ENCODE results near the gene SMC3. TPM values are rescaled to one million over a fixed set of nuclear protein-coding genes. Genes with fewer than 3 reads are reported as not detected.
"Not testable (repeated sequence)": the region's sequence is repeated elsewhere in the genome, so short reads cannot be mapped to it uniquely, and the experiment has no call there.

Gene SMC3
- total RNA-seq, 1 donor from 2014 or later: 18.3 TPM

GRCh38 chr10:110528997-110529524 lies 38.4 kb upstream of the SMC3 start:
- peaks cover 15 to 31% (median 24%) of the 10 kb centered on the region in 3 donors for H3K27me3 ChIP-seq (ENCODE audit: control insufficient read depth in 3 of 3, insufficient read depth in 3 of 3, low read length in 3 of 3)
- H3K4me1 ChIP-seq (ENCODE audit: control insufficient read depth in 3 of 3, insufficient read depth in 3 of 3, low read length in 3 of 3); H3K9ac ChIP-seq (ENCODE audit: low read depth in 1 of 3, low read length in 3 of 3); H3K27ac ChIP-seq (ENCODE audit: low read depth, low read length); H3K36me3 ChIP-seq (ENCODE audit: control insufficient read depth in 3 of 3, insufficient read depth in 3 of 3, low read length in 3 of 3); H3K9me3 ChIP-seq (ENCODE audit: control insufficient read depth in 3 of 3, low read length in 3 of 3); H3K4me3 ChIP-seq (ENCODE audit: low read length in 3 of 3): not testable (repeated sequence)

- no peaks in the 10 kb centered on the region for H3K9me3 ChIP-seq (ENCODE audit: control insufficient read depth in 3 of 3, low read length in 3 of 3)
- H3K36me3 ChIP-seq (ENCODE audit: control insufficient read depth in 3 of 3, insufficient read depth in 3 of 3, low read length in 3 of 3): no peaks in the 10 kb centered on the region
- H3K4me1 ChIP-seq (ENCODE audit: control insufficient read depth in 3 of 3, insufficient read depth in 3 of 3, low read length in 3 of 3): peaks cover 0 to 8% (median 0%) of the 10 kb centered on the region in 3 donors
- H3K9ac ChIP-seq (ENCODE audit: low read depth in 1 of 3, low read length in 3 of 3): no peak overlapping the region
- H3K27me3 ChIP-seq (ENCODE audit: control insufficient read depth in 3 of 3, insufficient read depth in 3 of 3, low read length in 3 of 3): peaks cover 15 to 31% (median 24%) of the 10 kb centered on the region in 3 donors
- no peak overlapping the region for H3K27ac ChIP-seq (ENCODE audit: low read depth, low read length)
- H3K4me3 ChIP-seq (ENCODE audit: low read length in 3 of 3): no peak overlapping the region
Measured at GRCh38 chr10:110529596-110530011, 37.9 kb upstream of the SMC3 start.

- H3K9ac ChIP-seq (ENCODE audit: low read depth in 1 of 3, low read length in 3 of 3): peak overlapping the region in 1 of 3 donors; percentile 45
- peaks cover 15 to 33% (median 27%) of the 10 kb centered on the region in 3 donors for H3K27me3 ChIP-seq (ENCODE audit: control insufficient read depth in 3 of 3, insufficient read depth in 3 of 3, low read length in 3 of 3)
- peaks cover 0 to 8% (median 0%) of the 10 kb centered on the region in 3 donors for H3K4me1 ChIP-seq (ENCODE audit: control insufficient read depth in 3 of 3, insufficient read depth in 3 of 3, low read length in 3 of 3)
- H3K36me3 ChIP-seq (ENCODE audit: control insufficient read depth in 3 of 3, insufficient read depth in 3 of 3, low read length in 3 of 3): no peaks in the 10 kb centered on the region
- H3K27ac ChIP-seq (ENCODE audit: low read depth, low read length): no peak overlapping the region
- no peaks in the 10 kb centered on the region for H3K9me3 ChIP-seq (ENCODE audit: control insufficient read depth in 3 of 3, low read length in 3 of 3)
- H3K4me3 ChIP-seq (ENCODE audit: low read length in 3 of 3): no peak overlapping the region
Measured at GRCh38 chr10:110530131-110530831, 37.2 kb upstream of the SMC3 start.

- Histone ChIP-seq H3K27ac (ENCODE audit: low read depth, low read length) (no peak overlapping the region), H3K27me3 (ENCODE audit: control insufficient read depth in 3 of 3, insufficient read depth in 3 of 3, low read length in 3 of 3) (peaks cover 20 to 41% (median 27%) of the 10 kb centered on the region in 3 donors), H3K4me3 (ENCODE audit: low read length in 3 of 3) (no peak overlapping the region), H3K36me3 (ENCODE audit: control insufficient read depth in 3 of 3, insufficient read depth in 3 of 3, low read length in 3 of 3) (no peaks in the 10 kb centered on the region), H3K9me3 (ENCODE audit: control insufficient read depth in 3 of 3, low read length in 3 of 3) (no peaks in the 10 kb centered on the region), H3K9ac (ENCODE audit: low read depth in 1 of 3, low read length in 3 of 3) (no peak overlapping the region), H3K4me1 (ENCODE audit: control insufficient read depth in 3 of 3, insufficient read depth in 3 of 3, low read length in 3 of 3) (peaks cover 0 to 12% (median 0%) of the 10 kb centered on the region in 3 donors)
Measured at GRCh38 chr10:110531687-110532086, 35.8 kb upstream of the SMC3 start.

- peaks cover 0 to 12% (median 0%) of the 10 kb centered on the region in 3 donors for H3K4me1 ChIP-seq (ENCODE audit: control insufficient read depth in 3 of 3, insufficient read depth in 3 of 3, low read length in 3 of 3)
- not testable (repeated sequence) for H3K36me3 ChIP-seq (ENCODE audit: control insufficient read depth in 3 of 3, insufficient read depth in 3 of 3, low read length in 3 of 3); H3K9ac ChIP-seq (ENCODE audit: low read depth in 1 of 3, low read length in 3 of 3)
Measured at GRCh38 chr10:110532628-110533027, 34.9 kb upstream of the SMC3 start.

GRCh38 chr10:110533149-110533548 lies 34.3 kb upstream of the SMC3 start:
- H3K27me3 ChIP-seq (ENCODE audit: control insufficient read depth in 3 of 3, insufficient read depth in 3 of 3, low read length in 3 of 3): peaks cover 16 to 38% (median 27%) of the 10 kb centered on the region in 3 donors
- H3K4me3 ChIP-seq (ENCODE audit: low read length in 3 of 3): no peak overlapping the region
- no peaks in the 10 kb centered on the region for H3K36me3 ChIP-seq (ENCODE audit: control insufficient read depth in 3 of 3, insufficient read depth in 3 of 3, low read length in 3 of 3)
- H3K9ac ChIP-seq (ENCODE audit: low read depth in 1 of 3, low read length in 3 of 3): no peak overlapping the region
- no peaks in the 10 kb centered on the region for H3K9me3 ChIP-seq (ENCODE audit: control insufficient read depth in 3 of 3, low read length in 3 of 3)
- no peak overlapping the region for H3K27ac ChIP-seq (ENCODE audit: low read depth, low read length)
- H3K4me1 ChIP-seq (ENCODE audit: control insufficient read depth in 3 of 3, insufficient read depth in 3 of 3, low read length in 3 of 3): peaks cover 0 to 12% (median 0%) of the 10 kb centered on the region in 3 donors

More at GRCh38 chr10:110532628-110533027, 34.9 kb upstream of the SMC3 start:
- not testable (repeated sequence) for H3K4me3 ChIP-seq (ENCODE audit: low read length in 3 of 3); H3K9me3 ChIP-seq (ENCODE audit: control insufficient read depth in 3 of 3, low read length in 3 of 3); H3K27ac ChIP-seq (ENCODE audit: low read depth, low read length)
- peaks cover 20 to 41% (median 27%) of the 10 kb centered on the region in 3 donors for H3K27me3 ChIP-seq (ENCODE audit: control insufficient read depth in 3 of 3, insufficient read depth in 3 of 3, low read length in 3 of 3)

GRCh38 chr10:110534571-110534970 lies 32.9 kb upstream of the SMC3 start:
- peaks cover 16 to 33% (median 24%) of the 10 kb centered on the region in 3 donors for H3K27me3 ChIP-seq (ENCODE audit: control insufficient read depth in 3 of 3, insufficient read depth in 3 of 3, low read length in 3 of 3)
- H3K36me3 ChIP-seq (ENCODE audit: control insufficient read depth in 3 of 3, insufficient read depth in 3 of 3, low read length in 3 of 3): no peaks in the 10 kb centered on the region
- no peak overlapping the region for H3K9ac ChIP-seq (ENCODE audit: low read depth in 1 of 3, low read length in 3 of 3)

GRCh38 chr10:110535958-110536891 lies 31.3 kb upstream of the SMC3 start:
- H3K9ac ChIP-seq (ENCODE audit: low read depth in 1 of 3, low read length in 3 of 3): no peak overlapping the region
- H3K4me3 ChIP-seq (ENCODE audit: low read length in 3 of 3): no peak overlapping the region
- no peak overlapping the region for H3K27ac ChIP-seq (ENCODE audit: low read depth, low read length)
- H3K27me3 ChIP-seq (ENCODE audit: control insufficient read depth in 3 of 3, insufficient read depth in 3 of 3, low read length in 3 of 3): peaks cover 9 to 23% (median 13%) of the 10 kb centered on the region in 3 donors
- peaks cover 0 to 4% (median 0%) of the 10 kb centered on the region in 3 donors for H3K4me1 ChIP-seq (ENCODE audit: control insufficient read depth in 3 of 3, insufficient read depth in 3 of 3, low read length in 3 of 3)
- H3K36me3 ChIP-seq (ENCODE audit: control insufficient read depth in 3 of 3, insufficient read depth in 3 of 3, low read length in 3 of 3): no peaks in the 10 kb centered on the region
- no peaks in the 10 kb centered on the region for H3K9me3 ChIP-seq (ENCODE audit: control insufficient read depth in 3 of 3, low read length in 3 of 3)

More at GRCh38 chr10:110534571-110534970, 32.9 kb upstream of the SMC3 start:
- H3K4me3 ChIP-seq (ENCODE audit: low read length in 3 of 3): no peak overlapping the region
- no peak overlapping the region for H3K27ac ChIP-seq (ENCODE audit: low read depth, low read length)
- H3K4me1 ChIP-seq (ENCODE audit: control insufficient read depth in 3 of 3, insufficient read depth in 3 of 3, low read length in 3 of 3): peaks cover 0 to 12% (median 0%) of the 10 kb centered on the region in 3 donors
- H3K9me3 ChIP-seq (ENCODE audit: control insufficient read depth in 3 of 3, low read length in 3 of 3): no peaks in the 10 kb centered on the region

GRCh38 chr10:110539091-110539490 lies 28.4 kb upstream of the SMC3 start:
- Histone ChIP-seq H3K9ac (ENCODE audit: low read depth in 1 of 3, low read length in 3 of 3) (no peak overlapping the region), H3K27me3 (ENCODE audit: control insufficient read depth in 3 of 3, insufficient read depth in 3 of 3, low read length in 3 of 3) (peaks cover 3 to 11% (median 5%) of the 10 kb centered on the region in 3 donors), H3K36me3 (ENCODE audit: control insufficient read depth in 3 of 3, insufficient read depth in 3 of 3, low read length in 3 of 3) (no peaks in the 10 kb centered on the region), H3K4me1 (ENCODE audit: control insufficient read depth in 3 of 3, insufficient read depth in 3 of 3, low read length in 3 of 3) (peaks cover 0 to 4% (median 0%) of the 10 kb centered on the region in 3 donors), H3K4me3 (ENCODE audit: low read length in 3 of 3) (no peak overlapping the region), H3K27ac (ENCODE audit: low read depth, low read length) (no peak overlapping the region), H3K9me3 (ENCODE audit: control insufficient read depth in 3 of 3, low read length in 3 of 3) (no peaks in the 10 kb centered on the region)

Measured in skeletal muscle tissue (tissue), 4 donors.